MM.1S (cell line): ENCODE measurements around the gene NELL1.

Experiments
- DNase-seq: peaks from one replicate; pipeline ENCODE4 v3.0.0-alpha.2; 2015
- H2AFZ ChIP-seq: fragments of 300-600 bp; sonication (generic); 2 replicates; pipeline ENCODE4 v1.6.0; 2016; ENCODE audit warnings: antibody characterized with exemption, low read length
- H3F3A ChIP-seq: fragments of 300-600 bp; sonication (generic); 2 replicates; pipeline ENCODE4 v1.6.1; 2016; ENCODE audit warnings: mild to moderate bottlenecking, antibody characterized with exemption, low read length, moderate library complexity, mixed read lengths; ENCODE audit not compliant: insufficient read depth
- H3K27ac ChIP-seq: fragments of 300-600 bp; sonication (generic); 2 replicates; pipeline ENCODE4 v1.5.1; 2016; ENCODE audit warnings: mild to moderate bottlenecking, low read length
- H3K27me3 ChIP-seq: fragments of 300-600 bp; sonication (generic); replicated peaks from 2 replicates; pipeline ENCODE4 v1.6.0; 2016; ENCODE audit warnings: low read length; ENCODE audit not compliant: insufficient read depth
- H3K36me3 ChIP-seq: fragments of 300-600 bp; sonication (generic); replicated peaks from 2 replicates; pipeline ENCODE4 v1.6.1; 2016; ENCODE audit warnings: mild to moderate bottlenecking, low read length, mixed read lengths; ENCODE audit not compliant: insufficient read depth
- H3K4me1 ChIP-seq: fragments of 300-600 bp; sonication (generic); 2 replicates; pipeline ENCODE4 v1.6.1; 2016; ENCODE audit warnings: low read length, mixed read lengths
- H3K4me2 ChIP-seq: fragments of 300-600 bp; sonication (generic); 2 replicates; pipeline ENCODE4 v1.6.0; 2016; ENCODE audit warnings: low read depth, low read length
- H3K4me3 ChIP-seq: fragments of 300-600 bp; sonication (generic); 2 replicates; pipeline ENCODE4 v1.5.1; 2016; ENCODE audit warnings: low read length, mixed read lengths
- H3K79me2 ChIP-seq: fragments of 300-600 bp; sonication (generic); 2 replicates; pipeline ENCODE4 v1.6.1; 2016; ENCODE audit warnings: mixed run types, low read length, mixed read lengths
- H3K9ac ChIP-seq: fragments of 300-600 bp; sonication (generic); 2 replicates; pipeline ENCODE4 v1.6.1; 2016; ENCODE audit warnings: low read length, mixed read lengths
- H3K9me2 ChIP-seq: fragments of 300-600 bp; sonication (generic); replicated peaks from 2 replicates; pipeline ENCODE4 v1.6.1; 2016; ENCODE audit warnings: mild to moderate bottlenecking, low read length, mixed read lengths; ENCODE audit not compliant: insufficient read depth
- H3K9me3 ChIP-seq: fragments of 300-600 bp; sonication (generic); replicated peaks from 2 replicates; pipeline ENCODE4 v1.6.1; 2016; ENCODE audit warnings: mild to moderate bottlenecking, low read length, mixed read lengths; ENCODE audit not compliant: insufficient read depth
- H4K20me1 ChIP-seq: fragments of 300-600 bp; sonication (generic); 2 replicates; pipeline ENCODE4 v1.6.1; 2016; ENCODE audit warnings: mild to moderate bottlenecking, low read length, moderate library complexity, mixed read lengths; ENCODE audit not compliant: insufficient read depth
- CTCF ChIP-seq: fragments of 300-600 bp; sonication (generic); IDR thresholded peaks from 2 replicates; pipeline ENCODE4 v1.5.1; 2016; ENCODE audit warnings: antibody characterized with exemption, low read length, mixed read lengths
- EZH2 ChIP-seq: fragments of 300-600 bp; sonication (generic); optimal IDR thresholded peaks from 2 replicates; pipeline ENCODE3; 2017; ENCODE audit warnings: low read depth, mild to moderate bottlenecking, antibody characterized with exemption, low read length, mixed read lengths
- EZH2phosphoT487 ChIP-seq: fragments of 300-600 bp; sonication (generic); IDR thresholded peaks from 2 replicates; pipeline ENCODE4 v1.6.1; 2018; ENCODE audit warnings: antibody characterized with exemption, low read length

NELL1 gene

DNA sequence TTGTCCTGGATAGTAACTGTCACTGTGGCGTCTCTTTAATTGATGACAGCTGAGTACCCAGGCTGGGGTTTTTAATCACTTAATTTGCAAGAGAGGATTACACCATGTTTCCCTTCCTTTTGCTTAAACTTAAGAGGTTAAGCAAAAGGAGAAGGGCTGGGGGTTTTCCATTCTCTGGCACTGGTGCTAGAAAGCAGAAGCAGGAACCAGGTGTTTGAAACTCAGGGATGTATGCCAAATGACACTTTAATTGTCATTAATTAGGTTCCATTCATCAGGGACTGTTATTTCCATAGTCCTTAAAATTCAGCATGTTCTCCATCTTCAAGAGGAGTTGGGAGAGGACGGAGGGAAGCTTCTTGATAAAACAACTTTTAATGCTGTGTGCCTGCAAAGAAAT lies 746.2 kb downstream of the NELL1 start:
- H4K20me1 ChIP-seq = no peaks in the 10 kb centered on the region
- peak overlapping the region; percentile 72 for H3K4me2 ChIP-seq
- peak overlapping the region; percentile 93; the same call in 1 of the 2 replicates for H3K27ac ChIP-seq
- H3F3A ChIP-seq = peaks cover 52% of the 10 kb centered on the region
- H3K79me2 ChIP-seq = no peaks in the 10 kb centered on the region
- peaks cover 73% of the 10 kb centered on the region for H3K4me1 ChIP-seq
- no peaks in the 10 kb centered on the region for H3K9me2 ChIP-seq
- H3K36me3 ChIP-seq = no peaks in the 10 kb centered on the region
- H3K9me3 ChIP-seq = no peaks in the 10 kb centered on the region
- no peak for DNase-seq
- H2AFZ ChIP-seq = no peak overlapping the region
- H3K4me3 ChIP-seq = no peak overlapping the region
- H3K9ac ChIP-seq = 0 out of 2 replicates have a peak overlapping the region, but pooled peaks have one; percentile 21
- H3K27me3 ChIP-seq = no peaks in the 10 kb centered on the region
- no peak for TF ChIP-seq EZH2
- TF ChIP-seq EZH2phosphoT487 = no peak
- no peak for TF ChIP-seq CTCF

DNA sequence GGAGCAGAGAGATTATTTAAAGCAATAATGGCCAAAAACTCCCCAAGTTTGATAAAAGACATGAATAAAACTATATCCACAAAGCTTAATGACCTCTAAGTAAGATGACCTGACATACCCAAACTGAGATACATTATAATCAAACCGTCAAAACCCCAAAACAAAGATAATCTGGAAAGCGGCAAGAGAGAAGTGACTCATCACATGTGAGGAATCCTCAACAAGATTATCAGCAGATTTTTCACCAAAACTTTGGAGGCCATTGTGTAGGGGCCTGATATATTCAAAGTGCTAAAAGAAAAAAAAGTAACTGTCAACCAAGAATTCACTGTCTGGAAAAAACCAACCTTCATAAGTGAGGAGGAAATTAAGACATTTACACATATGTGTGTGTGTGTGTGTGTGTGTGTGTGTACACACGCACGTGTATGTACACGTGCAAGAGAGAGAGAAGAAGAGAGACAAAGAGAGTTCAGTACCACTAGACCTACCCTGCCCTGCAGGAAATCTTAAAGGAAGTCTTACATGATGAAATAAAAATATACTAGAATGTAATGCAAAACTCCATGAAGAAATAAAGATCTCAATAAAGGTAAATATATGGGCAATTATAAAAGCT lies 752.4 kb downstream of the NELL1 start:
- Histone ChIP-seq H3K4me1 (peaks cover 14% of the 10 kb centered on the region), H3K9ac (no peak overlapping the region), H3K4me2 (no peak overlapping the region), H3K27ac (no peak overlapping the region), H3F3A (no peaks in the 10 kb centered on the region), H3K9me2 (no peaks in the 10 kb centered on the region), H3K27me3 (no peaks in the 10 kb centered on the region), H3K4me3 (no peak overlapping the region), H3K9me3 (no peaks in the 10 kb centered on the region), H2AFZ (no peak overlapping the region), H3K36me3 (no peaks in the 10 kb centered on the region), H4K20me1 (no peaks in the 10 kb centered on the region), H3K79me2 (no peaks in the 10 kb centered on the region)
- no peak for DNase-seq
- TF ChIP-seq CTCF (no peak), EZH2 (no peak), EZH2phosphoT487 (no peak)

- no peak overlapping the region for H3K4me3 ChIP-seq
- DNase-seq = no peak
- peaks cover 11% of the 10 kb centered on the region; the same call in 1 of the 2 replicates for H3F3A ChIP-seq
- no peaks in the 10 kb centered on the region for H3K9me3 ChIP-seq
- no peaks in the 10 kb centered on the region for H3K79me2 ChIP-seq
- H3K4me2 ChIP-seq = no peak overlapping the region
- H3K36me3 ChIP-seq = no peaks in the 10 kb centered on the region
- no peak overlapping the region for H3K9ac ChIP-seq
- H3K4me1 ChIP-seq = peaks cover 25% of the 10 kb centered on the region
- H2AFZ ChIP-seq = no peak overlapping the region
- no peak overlapping the region for H3K27ac ChIP-seq
- no peaks in the 10 kb centered on the region for H3K9me2 ChIP-seq
- no peak for TF ChIP-seq EZH2phosphoT487
- no peak for TF ChIP-seq EZH2
- no peak for TF ChIP-seq CTCF
- H4K20me1 ChIP-seq = no peaks in the 10 kb centered on the region
- H3K27me3 ChIP-seq = no peaks in the 10 kb centered on the region
These were observed 757.5 kb downstream of the NELL1 start for GRCh38 chr11:21426931-21427330.
